Gastroesophageal sphincter (tissue), 4 donors: Measurements from ENCODE around the gene ERH. TPM values are rescaled to one million over a fixed set of nuclear protein-coding genes. Genes with fewer than 3 reads are reported as not detected.
A peak's percentile ranks its signal among the peaks of the same experiment; 100 is the strongest.
"Not testable (repeated sequence)": the region's sequence is repeated elsewhere in the genome, so short reads cannot be mapped to it uniquely, and the experiment has no call there.

Experiments used
- ATAC-seq: fragments of 150-250 bp; one replicate; pipeline ENCODE4 v1.9.1; 2016; ENCODE audit warnings: mild to moderate bottlenecking, moderate library complexity
- H3K27ac ChIP-seq, 4 donors: fragments of 200-600 bp; sonication (generic) in 3 of 4; 1 replicate in 3 of 4; 2 replicates in 1 of 4; pipeline ENCODE4 v1.5.1; 2016 to 2019
- H3K27me3 ChIP-seq: fragments of 200-600 bp; sonication (generic); one replicate; pipeline ENCODE4 v1.5.1; 2019
- H3K36me3 ChIP-seq, 2 donors: fragments of 200-600 bp; sonication (generic); one replicate each; pipeline ENCODE4 v1.5.1; 2019; ENCODE audit warnings: control low read depth in 1 of 2
- H3K4me1 ChIP-seq, 3 donors: fragments of 200-600 bp; sonication (generic); 1 replicate in 2 of 3; 2 replicates in 1 of 3; pipeline ENCODE4 v1.5.1; 2016 to 2019; ENCODE audit warnings: control low read depth in 2 of 3
- H3K4me3 ChIP-seq, 2 donors: fragments of 200-600 bp; sonication (generic); one replicate each; pipeline ENCODE4 v1.5.1; 2019; ENCODE audit warnings: mild to moderate bottlenecking in 1 of 2, moderate library complexity in 1 of 2
- H3K9me3 ChIP-seq, 3 donors: fragments of 200-600 bp; sonication (generic); one replicate each; pipeline ENCODE4 v1.5.1; 2017 to 2019; ENCODE audit warnings: control low read depth in 2 of 3
- CTCF ChIP-seq, 4 experiments: fragments of 200-600 bp in 2 of 4; fragments of 450-650 bp in 2 of 4; sonication (generic) in 1 of 4; IDR thresholded peaks; one replicate each; pipeline ENCODE4 v1.5.1; 2017 to 2019; ENCODE audit warnings: antibody characterized with exemption in 4 of 4, mild to moderate bottlenecking in 2 of 4, moderate library complexity in 2 of 4
- EP300 ChIP-seq: sonication (generic); formaldehyde crosslinking; IDR thresholded peaks from one replicate; pipeline ENCODE4 v1.6.1; 2017; ENCODE audit warnings: antibody characterized with exemption, mild to moderate bottlenecking
- POLR2A ChIP-seq, 2 donors: fragments of 450-650 bp; IDR thresholded peaks; one replicate each; pipeline ENCODE4 v1.6.1; 2017; ENCODE audit warnings: antibody characterized with exemption in 2 of 2, mild to moderate bottlenecking in 2 of 2, moderate library complexity in 1 of 2
- POLR2AphosphoS5 ChIP-seq: sonication (generic); formaldehyde crosslinking; IDR thresholded peaks from one replicate; pipeline ENCODE4 v1.6.1; 2017; ENCODE audit warnings: antibody characterized with exemption
- WGBS, 2 donors: methylation state at CpG; one replicate each; pipeline ENCODE4 v1.1.5; 2018; ENCODE audit warnings: low coverage in 1 of 2; 5-methylcytosine and 5-hydroxymethylcytosine counted together
- total RNA-seq, 4 donors: library from RNA; depleted of rRNA; stranded (reverse); fragments of >200 nt; gene quantifications; one replicate each; pipeline ENCODE4 v1.1.0, GENCODE V29; 2016

ERH gene
- total RNA-seq, 4 donors from 2014 or later: 70.2 to 89.8 (median 86.2) TPM

- TF ChIP-seq POLR2A (IDR thresholded peaks at IDR 0.05) (peak in 1 of 2 donors; percentile 18), POLR2AphosphoS5 (no peak)
- Histone ChIP-seq H3K36me3 (peaks cover 0 to 27% of the 10 kb centered on the region in 2 donors), H3K4me1 (peaks cover 18 to 71% (median 24%) of the 10 kb centered on the region in 3 donors), H3K27ac (peak overlapping the region; percentile 84 to 96 (median 93)), H3K4me3 (peak overlapping the region; percentile 68 to 85), H3K27me3 (no peaks in the 10 kb centered on the region), H3K9me3 (no peaks in the 10 kb centered on the region)
- peak; percentile 3 for ATAC-seq
- 0 to 1% methylated on average over 11 to 15 of the region's 18 CpGs for WGBS, 2 donors
These were observed 715 bp upstream of the ERH start for GRCh38 chr14:69398818-69399210.

- H3K27me3 ChIP-seq: no peaks in the 10 kb centered on the region
- ATAC-seq: no peak
- no peak overlapping the region for H3K4me3 ChIP-seq
- TF ChIP-seq CTCF (IDR thresholded peaks at IDR 0.05): no peak
- no peak for TF ChIP-seq EP300
- TF ChIP-seq POLR2A (IDR thresholded peaks at IDR 0.05): no peak
- TF ChIP-seq POLR2AphosphoS5: no peak
- peaks cover 0 to 51% of the 10 kb centered on the region in 2 donors for H3K36me3 ChIP-seq
- H3K4me1 ChIP-seq: peaks cover 16 to 82% (median 21%) of the 10 kb centered on the region in 3 donors
- H3K9me3 ChIP-seq: no peaks in the 10 kb centered on the region
- H3K27ac ChIP-seq: no peak overlapping the region
- WGBS, 2 donors: 81 to 88% methylated on average over 4 of the region's 4 CpGs
These were observed 2.2 kb downstream of the ERH start for GRCh38 chr14:69395929-69396328.

GRCh38 chr14:69392481-69392880 is 5.6 kb downstream of the ERH start:
- ATAC-seq: no peak
- no peaks in the 10 kb centered on the region for H3K27me3 ChIP-seq
- WGBS, 2 donors: 90 to 94% methylated on average over 3 of the region's 3 CpGs
- H3K4me1 ChIP-seq: peaks cover 5 to 85% (median 6%) of the 10 kb centered on the region in 3 donors
- H3K4me3 ChIP-seq: no peak overlapping the region
- peaks cover 0 to 79% of the 10 kb centered on the region in 2 donors for H3K36me3 ChIP-seq
- no peaks in the 10 kb centered on the region for H3K9me3 ChIP-seq
- no peak for TF ChIP-seq EP300
- no peak overlapping the region for H3K27ac ChIP-seq

GRCh38 chr14:69391400-69391799 is 6.7 kb downstream of the ERH start:
- Histone ChIP-seq H3K36me3 (peaks cover 0 to 87% of the 10 kb centered on the region in 2 donors), H3K27ac (peak overlapping the region in 2 of 4 donors; percentile 14 to 56), H3K4me1 (peaks cover 0 to 74% (median 0%) of the 10 kb centered on the region in 3 donors)
- H3K27me3 ChIP-seq, H3K4me3 ChIP-seq, H3K9me3 ChIP-seq, ATAC-seq: not testable (repeated sequence)
- 71 to 72% methylated on average over 3 to 5 of the region's 8 CpGs for WGBS, 2 donors

- Histone ChIP-seq H3K36me3 (peaks cover 0 to 72% of the 10 kb centered on the region in 2 donors), H3K27ac (no peak overlapping the region), H3K9me3 (no peaks in the 10 kb centered on the region), H3K27me3 (no peaks in the 10 kb centered on the region), H3K4me1 (peaks cover 0 to 37% (median 0%) of the 10 kb centered on the region in 3 donors), H3K4me3 (no peak overlapping the region)
- WGBS, 2 donors: 93 to 94% methylated on average over 3 of the region's 3 CpGs
- no peak for ATAC-seq
- TF ChIP-seq EP300: no peak
These were observed 10.8 kb downstream of the ERH start for GRCh38 chr14:69387311-69387710.

- no peak for TF ChIP-seq EP300
- TF ChIP-seq POLR2A (IDR thresholded peaks at IDR 0.05): no peak
- no peak for TF ChIP-seq POLR2AphosphoS5
- TF ChIP-seq CTCF (IDR thresholded peaks at IDR 0.05): no peak
- Histone ChIP-seq H3K9me3 (no peaks in the 10 kb centered on the region), H3K27ac (no peak overlapping the region), H3K4me3 (no peak overlapping the region), H3K27me3 (no peaks in the 10 kb centered on the region), H3K4me1 (peaks cover 0 to 10% (median 0%) of the 10 kb centered on the region in 3 donors), H3K36me3 (peaks cover 0 to 69% of the 10 kb centered on the region in 2 donors)
- no peak for ATAC-seq
- WGBS, 2 donors: 94 to 100% methylated on average over 2 of the region's 2 CpGs
These were observed 19.8 kb downstream of the ERH start for GRCh38 chr14:69378274-69378673.

GRCh38 chr14:69376439-69376838 is 21.7 kb downstream of the ERH start:
- ATAC-seq: peak; percentile 34
- TF ChIP-seq POLR2AphosphoS5 (no peak), EP300 (no peak), CTCF (IDR thresholded peaks at IDR 0.05) (no peak)
- peaks cover 0 to 62% of the 10 kb centered on the region in 2 donors for H3K36me3 ChIP-seq

More at GRCh38 chr14:69376439-69376838, 21.7 kb downstream of the ERH start:
- no peak overlapping the region for H3K4me3 ChIP-seq
- no peaks in the 10 kb centered on the region for H3K9me3 ChIP-seq
- no peak overlapping the region for H3K27ac ChIP-seq
- no peaks in the 10 kb centered on the region for H3K27me3 ChIP-seq
- peaks cover 0 to 6% (median 0%) of the 10 kb centered on the region in 3 donors for H3K4me1 ChIP-seq
